Loucy (cell line): ENCODE data around the gene C8A.

Source experiments
- EZH2phosphoT487 ChIP-seq: fragments of 200-600 bp; IDR thresholded peaks from 2 replicates; pipeline ENCODE4 v1.6.1; 2018; ENCODE audit warnings: antibody characterized with exemption, mild to moderate bottlenecking, moderate library complexity, borderline replicate concordance
- TF ChIP-seq, protein P1 (sequence below): fragments of 200-600 bp; sonication (generic); conservative IDR thresholded peaks from 2 replicates; pipeline ENCODE4 v1.5.1; 2014; ENCODE audit warnings: mild to moderate bottlenecking, antibody characterized with exemption, low read length

DNA sequence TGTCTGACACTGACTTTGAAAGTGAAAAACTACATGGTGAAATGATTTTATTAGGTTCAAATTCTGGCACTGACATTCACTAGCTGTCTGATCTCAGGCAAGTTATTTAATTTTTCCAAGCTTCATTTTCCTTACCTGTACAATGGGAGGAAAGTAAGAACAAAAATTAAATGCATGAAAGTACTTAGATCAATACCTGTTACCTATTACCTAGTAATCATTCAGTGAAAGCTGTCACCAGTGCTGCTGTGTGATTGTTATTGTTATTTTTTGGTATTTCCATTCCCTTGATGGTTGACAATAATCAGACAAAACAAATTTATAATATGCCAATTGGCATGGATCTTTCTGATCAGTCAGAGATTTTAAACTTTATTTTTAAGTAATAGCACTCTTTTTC, 1.6 kb downstream of the C8A start:
- TF ChIP-seq, protein P1, sequence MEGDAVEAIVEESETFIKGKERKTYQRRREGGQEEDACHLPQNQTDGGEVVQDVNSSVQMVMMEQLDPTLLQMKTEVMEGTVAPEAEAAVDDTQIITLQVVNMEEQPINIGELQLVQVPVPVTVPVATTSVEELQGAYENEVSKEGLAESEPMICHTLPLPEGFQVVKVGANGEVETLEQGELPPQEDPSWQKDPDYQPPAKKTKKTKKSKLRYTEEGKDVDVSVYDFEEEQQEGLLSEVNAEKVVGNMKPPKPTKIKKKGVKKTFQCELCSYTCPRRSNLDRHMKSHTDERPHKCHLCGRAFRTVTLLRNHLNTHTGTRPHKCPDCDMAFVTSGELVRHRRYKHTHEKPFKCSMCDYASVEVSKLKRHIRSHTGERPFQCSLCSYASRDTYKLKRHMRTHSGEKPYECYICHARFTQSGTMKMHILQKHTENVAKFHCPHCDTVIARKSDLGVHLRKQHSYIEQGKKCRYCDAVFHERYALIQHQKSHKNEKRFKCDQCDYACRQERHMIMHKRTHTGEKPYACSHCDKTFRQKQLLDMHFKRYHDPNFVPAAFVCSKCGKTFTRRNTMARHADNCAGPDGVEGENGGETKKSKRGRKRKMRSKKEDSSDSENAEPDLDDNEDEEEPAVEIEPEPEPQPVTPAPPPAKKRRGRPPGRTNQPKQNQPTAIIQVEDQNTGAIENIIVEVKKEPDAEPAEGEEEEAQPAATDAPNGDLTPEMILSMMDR, result no peak
- TF ChIP-seq EZH2phosphoT487, result no peak
